ENCODE measurements around the gene SORCS2.

SORCS2 gene

GRCh38 chr4:7542781-7543180 lies 350.4 kb downstream of the SORCS2 start:
- DNase-seq: no peak

GRCh38 chr4:7546152-7546808 lies 353.9 kb downstream of the SORCS2 start:
- DNase-seq: no peak

- no peak for DNase-seq
Measured at GRCh38 chr4:7546809-7547367, 354.6 kb downstream of the SORCS2 start.

GRCh38 chr4:7547368-7548040 lies 355.2 kb downstream of the SORCS2 start:
- no peak for DNase-seq

- DNase-seq: no peak
Measured at GRCh38 chr4:7549866-7550265, 357.5 kb downstream of the SORCS2 start.

- DNase-seq: no peak
Measured at GRCh38 chr4:7552466-7552865, 360.1 kb downstream of the SORCS2 start.

GRCh38 chr4:7553280-7553679 lies 360.9 kb downstream of the SORCS2 start:
- no peak for DNase-seq

- DNase-seq: no peak
Measured at GRCh38 chr4:7554905-7555304, 362.6 kb downstream of the SORCS2 start.

GRCh38 chr4:7556558-7556957 lies 364.2 kb downstream of the SORCS2 start:
- no peak for DNase-seq

- no peak for DNase-seq
Measured at GRCh38 chr4:7557456-7557855, 365.1 kb downstream of the SORCS2 start.

GRCh38 chr4:7558436-7558835 lies 366.1 kb downstream of the SORCS2 start:
- DNase-seq: no peak

GRCh38 chr4:7559316-7559715 lies 367.0 kb downstream of the SORCS2 start:
- no peak for DNase-seq

- DNase-seq: no peak
Measured at GRCh38 chr4:7559741-7560395, 367.5 kb downstream of the SORCS2 start.

GRCh38 chr4:7561557-7561956 lies 369.2 kb downstream of the SORCS2 start:
- DNase-seq: no peak

GRCh38 chr4:7564242-7564641 lies 371.9 kb downstream of the SORCS2 start:
- DNase-seq: no peak

GRCh38 chr4:7565483-7565882 lies 373.1 kb downstream of the SORCS2 start:
- no peak for DNase-seq

GRCh38 chr4:7569810-7570783 lies 377.8 kb downstream of the SORCS2 start:
- no peak for DNase-seq

GRCh38 chr4:7571001-7571400 lies 378.7 kb downstream of the SORCS2 start:
- DNase-seq: no peak

- no peak for DNase-seq
Measured at GRCh38 chr4:7571701-7572100, 379.4 kb downstream of the SORCS2 start.

- no peak for DNase-seq
Measured at GRCh38 chr4:7572894-7573293, 380.6 kb downstream of the SORCS2 start.

GRCh38 chr4:7573576-7574091 lies 381.3 kb downstream of the SORCS2 start:
- no peak for DNase-seq

GRCh38 chr4:7574287-7575014 lies 382.1 kb downstream of the SORCS2 start:
- DNase-seq: no peak
